Choroid plexus epithelial cell (primary cell): ENCODE results near the gene SPACDR.

ENCODE experiments used
- DNase-seq: peaks from one replicate; pipeline ENCODE4 v3.0.0-alpha.2; 2010; ENCODE audit warnings: low read depth
- H3K4me3 ChIP-seq: 2 replicates; pipeline ENCODE4 v1.5.1; 2011; ENCODE audit warnings: low read depth, mild to moderate bottlenecking, control low read depth, low read length, moderate library complexity
- CTCF ChIP-seq: conservative IDR thresholded peaks from 2 replicates; pipeline ENCODE4 v1.5.1; 2011; ENCODE audit warnings: low read depth, mild to moderate bottlenecking, control low read depth, inconsistent platforms, low read length, moderate library complexity

Gene SPACDR

DNA sequence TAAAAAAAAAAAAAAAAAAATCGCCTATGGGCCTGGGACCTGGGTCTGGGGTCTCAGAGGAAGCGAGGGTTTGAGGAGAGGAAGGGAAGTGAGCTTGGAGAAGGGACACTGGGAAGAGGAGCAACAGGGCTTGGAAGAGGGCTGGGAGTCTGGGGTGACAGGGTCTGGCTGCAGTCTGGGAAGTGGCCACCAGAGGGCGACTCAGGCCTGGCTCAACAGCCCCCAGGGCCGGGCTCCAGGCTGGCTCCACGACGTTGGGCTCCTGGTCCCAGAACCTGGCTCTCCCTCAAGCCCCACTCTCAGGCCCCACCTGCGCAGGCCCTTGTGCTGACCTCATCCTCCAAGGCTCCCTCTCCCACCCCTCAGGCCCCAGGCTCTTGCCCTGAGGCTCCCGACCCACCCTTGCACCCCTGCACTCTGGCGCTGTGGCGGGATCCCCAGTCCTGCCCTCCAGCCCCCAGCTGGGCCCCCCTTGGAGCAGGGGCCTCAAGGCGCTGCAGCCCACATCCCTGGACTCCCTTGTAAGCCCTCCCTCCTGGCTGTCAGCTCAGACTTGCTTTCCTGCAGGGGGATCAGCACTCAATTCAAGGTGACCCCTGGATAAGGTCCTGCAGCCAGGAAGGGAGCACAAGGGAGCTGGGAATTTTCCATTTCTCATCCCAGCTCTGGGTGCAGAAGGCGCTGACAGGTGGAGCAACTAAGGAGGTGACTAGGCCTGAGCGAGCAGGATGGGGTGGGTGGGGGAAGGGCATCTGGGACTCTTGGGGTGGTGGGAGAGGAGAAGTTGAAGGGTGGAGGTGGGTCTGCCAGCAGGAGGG lies 5.4 kb upstream of the SPACDR start:
- DNase-seq = peak; percentile 78
- H3K4me3 ChIP-seq = no peak overlapping the region
- TF ChIP-seq CTCF = peak; percentile 92

DNA sequence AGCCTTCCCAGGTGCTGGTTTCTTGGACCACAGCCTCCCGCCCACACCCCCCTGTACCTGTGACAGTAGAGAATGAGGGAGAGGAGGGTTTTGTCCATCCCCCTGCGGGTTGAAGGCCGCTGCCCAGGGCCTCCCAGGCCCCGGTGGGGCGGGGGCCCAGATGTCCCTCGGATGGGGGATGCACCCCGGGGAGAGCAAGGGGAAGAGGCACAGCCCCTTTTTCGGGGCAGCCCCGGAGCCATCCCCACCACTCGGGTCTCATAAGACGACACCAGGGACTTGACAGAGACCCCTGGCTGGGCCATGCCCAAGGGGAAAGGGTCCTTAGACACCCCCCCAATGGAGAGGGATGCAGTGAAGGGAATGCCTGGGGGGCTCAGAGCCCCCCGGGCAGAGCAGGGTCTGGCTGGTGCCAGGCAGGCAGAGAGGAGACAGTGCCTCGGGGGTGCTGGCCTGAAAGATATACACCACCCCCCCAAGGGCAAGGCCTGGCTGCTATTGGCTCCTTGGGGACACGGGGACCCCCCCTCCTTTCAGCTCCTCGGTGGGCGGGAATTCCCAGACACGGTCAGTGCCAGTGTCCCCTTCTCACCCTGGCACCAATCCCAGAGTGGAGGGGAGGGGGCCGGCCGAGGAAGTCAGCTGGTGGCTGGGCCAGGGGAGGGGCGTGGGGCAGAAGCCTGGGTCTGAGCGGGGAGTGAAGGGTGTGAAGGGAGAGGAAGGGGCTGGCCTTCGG lies 3.7 kb upstream of the SPACDR start:
- TF ChIP-seq CTCF = no peak
- DNase-seq = no peak
- no peak overlapping the region for H3K4me3 ChIP-seq

DNA sequence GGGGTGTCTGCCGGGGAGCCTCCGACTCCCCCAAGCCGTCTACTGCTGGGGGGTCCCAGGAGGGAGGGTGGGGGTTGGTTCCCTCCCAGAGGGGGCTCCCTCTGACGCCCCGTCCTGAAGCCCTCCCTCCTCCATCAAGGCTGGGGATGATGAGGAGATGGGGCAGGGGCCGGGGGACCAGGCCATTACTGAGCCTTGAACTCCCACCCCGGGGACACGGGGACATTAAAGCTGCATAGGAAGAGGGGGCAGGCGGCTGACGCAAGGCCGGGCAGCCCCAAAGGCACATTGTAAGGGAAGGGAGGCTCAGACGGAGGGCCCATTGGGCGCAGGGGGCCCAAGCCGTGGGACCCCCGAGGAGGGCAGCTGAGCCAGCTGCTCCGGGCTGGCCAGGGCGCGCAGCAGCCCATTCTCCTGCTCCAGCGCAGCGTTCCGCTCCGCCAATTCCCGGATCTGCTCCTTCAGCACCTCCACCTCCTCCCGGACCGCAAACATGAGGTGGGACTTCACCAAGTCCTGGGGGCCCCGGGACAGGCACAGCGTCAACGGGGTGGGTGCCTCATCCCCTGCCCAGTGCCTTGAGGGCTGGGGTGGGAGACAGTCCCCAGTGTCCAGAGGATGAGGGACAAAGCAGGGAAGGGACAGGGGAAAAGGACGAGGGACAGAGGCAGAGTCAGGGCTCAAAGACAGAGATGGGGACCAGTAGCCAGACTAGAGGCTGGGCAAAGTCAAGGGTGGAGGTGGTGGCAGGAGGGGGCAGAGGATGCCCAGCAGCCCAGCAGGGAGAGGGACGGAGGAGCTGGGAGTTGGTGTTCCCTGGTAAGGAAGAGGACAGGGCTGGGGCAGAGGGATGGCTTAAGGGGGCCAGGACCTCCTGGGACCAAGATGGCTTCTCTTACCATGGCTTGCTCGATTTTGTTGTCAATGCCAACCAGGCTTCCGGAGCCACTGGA lies 2.9 kb upstream of the SPACDR start:
- no peak for TF ChIP-seq CTCF
- H3K4me3 ChIP-seq = no peak overlapping the region
- no peak for DNase-seq

GRCh38 chr7:100465702-100466311 lies 1.7 kb upstream of the SPACDR start:
- DNase-seq = peak; percentile 74
- TF ChIP-seq CTCF = peak; percentile 77
- H3K4me3 ChIP-seq = no peak overlapping the region

DNA sequence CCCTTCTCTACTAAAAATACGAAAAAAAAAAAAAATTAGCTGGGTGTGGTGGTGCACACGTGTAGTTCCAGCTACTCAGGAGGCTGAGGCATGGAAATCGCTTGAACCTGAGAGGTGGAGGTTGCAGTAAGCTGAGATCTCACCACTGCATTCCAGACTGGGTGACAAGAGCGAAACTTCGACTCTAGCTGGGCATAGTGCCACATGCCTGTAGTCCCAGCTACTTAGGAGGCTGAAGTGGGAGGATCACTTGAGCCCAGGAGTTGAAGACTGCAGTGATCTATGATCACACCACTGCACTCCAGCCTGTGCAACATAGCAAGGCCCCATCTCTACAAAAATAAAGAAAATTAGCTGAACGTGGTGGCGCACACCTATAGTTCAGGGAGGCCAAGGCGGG lies 1.2 kb upstream of the SPACDR start:
- no peak for DNase-seq
- H3K4me3 ChIP-seq = no peak overlapping the region
- TF ChIP-seq CTCF = no peak

GRCh38 chr7:100464791-100465190 lies 731 bp upstream of the SPACDR start:
- no peak overlapping the region for H3K4me3 ChIP-seq
- no peak for TF ChIP-seq CTCF
- DNase-seq = no peak
